Measurements from ENCODE around the gene ZNF75A.

ZNF75A gene

GRCh38 chr16:3289998-3290673 is 15.2 kb upstream of the ZNF75A start:
- no peak for TF ChIP-seq Cebpa-rat (IDR thresholded peaks at IDR 0.05)
- Histone ChIP-seq H3K36me3 (peaks cover 100% of the 10 kb centered on the region), H3K4me2 (no peak overlapping the region), H3K4me1 (peaks cover 5% of the 10 kb centered on the region), H3K27ac (no peak overlapping the region), H4K20me1 (peaks cover 24% of the 10 kb centered on the region), H3K27me3 (peaks cover 4% of the 10 kb centered on the region; the same call in 1 of the 2 replicates), H3K9me3 (peaks cover 100% of the 10 kb centered on the region), H3K4me3 (peak overlapping the region; percentile 57), H3K9ac (no peak overlapping the region)

- H3K4me3 ChIP-seq: peak overlapping the region; percentile 57; the same call in 1 of the 2 replicates
- peaks cover 97% of the 10 kb centered on the region for H3K36me3 ChIP-seq
- peaks cover 100% of the 10 kb centered on the region for H3K9me3 ChIP-seq
- H3K4me1 ChIP-seq: no peaks in the 10 kb centered on the region
- TF ChIP-seq Cebpa-rat (IDR thresholded peaks at IDR 0.05): no peak
- H3K27ac ChIP-seq: no peak overlapping the region
- H3K27me3 ChIP-seq: peaks cover 4% of the 10 kb centered on the region; the same call in 1 of the 2 replicates
- peaks cover 11% of the 10 kb centered on the region; the same call in 1 of the 2 replicates for H4K20me1 ChIP-seq
- H3K4me2 ChIP-seq: no peak overlapping the region
- H3K9ac ChIP-seq: no peak overlapping the region
Observed at GRCh38 chr16:3292604-3293003, 12.7 kb upstream of the ZNF75A start.

GRCh38 chr16:3295209-3295608 is 10.1 kb upstream of the ZNF75A start:
- Histone ChIP-seq H3K27me3 (no peaks in the 10 kb centered on the region; the same call in 1 of the 2 replicates), H3K4me2 (no peak overlapping the region), H3K4me1 (no peaks in the 10 kb centered on the region), H3K9me3 (peaks cover 94% of the 10 kb centered on the region), H3K4me3 (0 out of 2 replicates have a peak overlapping the region, but pooled peaks have one; percentile 30), H3K9ac (no peak overlapping the region), H3K27ac (no peak overlapping the region), H3K36me3 (peaks cover 86% of the 10 kb centered on the region), H4K20me1 (peaks cover 11% of the 10 kb centered on the region; the same call in 1 of the 2 replicates)
- no peak for TF ChIP-seq Cebpa-rat (IDR thresholded peaks at IDR 0.05)

GRCh38 chr16:3295783-3296182 is 9.5 kb upstream of the ZNF75A start:
- Histone ChIP-seq H3K4me2 (no peak overlapping the region), H3K36me3 (peaks cover 86% of the 10 kb centered on the region), H3K27me3 (no peaks in the 10 kb centered on the region; the same call in 1 of the 2 replicates), H3K9ac (no peak overlapping the region), H4K20me1 (peaks cover 11% of the 10 kb centered on the region; the same call in 1 of the 2 replicates), H3K27ac (no peak overlapping the region), H3K4me1 (no peaks in the 10 kb centered on the region), H3K9me3 (peaks cover 89% of the 10 kb centered on the region), H3K4me3 (no peak overlapping the region)
- TF ChIP-seq Cebpa-rat (IDR thresholded peaks at IDR 0.05): no peak

GRCh38 chr16:3304370-3304769 is 927 bp upstream of the ZNF75A start:
- Histone ChIP-seq H3K36me3 (peaks cover 71% of the 10 kb centered on the region), H3K4me3 (peak overlapping the region; percentile 83; the same call in 1 of the 2 replicates), H4K20me1 (no peaks in the 10 kb centered on the region), H3K9me3 (peaks cover 84% of the 10 kb centered on the region), H3K27ac (no peak overlapping the region), H3K4me1 (peaks cover 14% of the 10 kb centered on the region), H3K27me3 (no peaks in the 10 kb centered on the region), H3K4me2 (peak overlapping the region; percentile 89; the same call in 1 of the 2 replicates), H3K9ac (no peak overlapping the region)
- no peak for TF ChIP-seq Cebpa-rat (IDR thresholded peaks at IDR 0.05)

- Histone ChIP-seq H3K4me3 (peak overlapping the region; percentile 83), H3K9me3 (peaks cover 92% of the 10 kb centered on the region), H3K27me3 (no peaks in the 10 kb centered on the region), H3K9ac (peak overlapping the region; percentile 89), H4K20me1 (no peaks in the 10 kb centered on the region), H3K27ac (peak overlapping the region; percentile 94), H3K36me3 (peaks cover 71% of the 10 kb centered on the region), H3K4me1 (peaks cover 14% of the 10 kb centered on the region), H3K4me2 (peak overlapping the region; percentile 89)
- no peak for TF ChIP-seq Cebpa-rat (IDR thresholded peaks at IDR 0.05)
Observed at GRCh38 chr16:3306078-3306477, 781 bp downstream of the ZNF75A start.

GRCh38 chr16:3311496-3311895 is 6.2 kb downstream of the ZNF75A start:
- no peak for TF ChIP-seq Cebpa-rat (IDR thresholded peaks at IDR 0.05)
- H4K20me1 ChIP-seq: no peaks in the 10 kb centered on the region
- no peak overlapping the region for H3K9ac ChIP-seq
- H3K27me3 ChIP-seq: no peaks in the 10 kb centered on the region
- no peak overlapping the region for H3K27ac ChIP-seq
- H3K9me3 ChIP-seq: peaks cover 100% of the 10 kb centered on the region
- H3K4me1 ChIP-seq: peaks cover 1% of the 10 kb centered on the region; the same call in 1 of the 2 replicates
- H3K4me3 ChIP-seq: no peak overlapping the region
- peaks cover 100% of the 10 kb centered on the region for H3K36me3 ChIP-seq
- no peak overlapping the region for H3K4me2 ChIP-seq

- no peaks in the 10 kb centered on the region for H3K27me3 ChIP-seq
- no peak overlapping the region for H3K27ac ChIP-seq
- no peak for TF ChIP-seq Cebpa-rat (IDR thresholded peaks at IDR 0.05)
- no peaks in the 10 kb centered on the region for H3K4me1 ChIP-seq
- no peaks in the 10 kb centered on the region for H4K20me1 ChIP-seq
- no peak overlapping the region for H3K4me2 ChIP-seq
- H3K36me3 ChIP-seq: peaks cover 79% of the 10 kb centered on the region
- peak overlapping the region; percentile 32 for H3K4me3 ChIP-seq
- peaks cover 100% of the 10 kb centered on the region for H3K9me3 ChIP-seq
- H3K9ac ChIP-seq: no peak overlapping the region
Observed at GRCh38 chr16:3317315-3317999, 12.2 kb downstream of the ZNF75A start.

- H3K4me2 ChIP-seq: no peak overlapping the region
- no peak overlapping the region for H3K27ac ChIP-seq
- peaks cover 89% of the 10 kb centered on the region for H3K9me3 ChIP-seq
- H4K20me1 ChIP-seq: no peaks in the 10 kb centered on the region
- no peak for TF ChIP-seq Cebpa-rat (IDR thresholded peaks at IDR 0.05)
- peaks cover 35% of the 10 kb centered on the region for H3K36me3 ChIP-seq
- no peaks in the 10 kb centered on the region for H3K4me1 ChIP-seq
- H3K27me3 ChIP-seq: no peaks in the 10 kb centered on the region
- H3K4me3 ChIP-seq: no peak overlapping the region
- H3K9ac ChIP-seq: no peak overlapping the region
Observed at GRCh38 chr16:3321816-3322215, 16.5 kb downstream of the ZNF75A start.

GRCh38 chr16:3327514-3327913 is 22.2 kb downstream of the ZNF75A start:
- TF ChIP-seq Cebpa-rat (IDR thresholded peaks at IDR 0.05): no peak
- no peaks in the 10 kb centered on the region for H3K27me3 ChIP-seq
- no peak overlapping the region for H3K4me2 ChIP-seq
- no peaks in the 10 kb centered on the region for H3K36me3 ChIP-seq
- H3K9ac ChIP-seq: no peak overlapping the region
- no peak overlapping the region for H3K27ac ChIP-seq
- H3K4me1 ChIP-seq: no peaks in the 10 kb centered on the region
- no peaks in the 10 kb centered on the region for H4K20me1 ChIP-seq
- no peak overlapping the region for H3K4me3 ChIP-seq
- peaks cover 46% of the 10 kb centered on the region for H3K9me3 ChIP-seq

Data from BLaER1 (cell line).